SK-N-SH treated with all-trans-retinoic acid at 6 μM for 48 hours (cell line): Measurements from ENCODE around the gene GNGT2.

Experiments
- ATAC-seq: fragments of 200-7000 bp; cut with Tn5 transposase; 3 replicates; pipeline ENCODE4 v1.9.1; 2020; ENCODE audit warnings: mild to moderate bottlenecking, moderate library complexity
- GLIS3 ChIP-seq: fragments of 250-450 bp; sonication (Bioruptor Pico); IDR thresholded peaks from 2 replicates; pipeline ENCODE4 v1.5.0; 2020; ENCODE audit warnings: mild to moderate bottlenecking, moderate library complexity
- PATZ1 ChIP-seq: fragments of 250-450 bp; sonication (Bioruptor Pico); IDR thresholded peaks from 2 replicates; pipeline ENCODE4 v1.8.0; 2020; ENCODE audit warnings: mild to moderate bottlenecking, moderate library complexity, borderline replicate concordance
- PPARA ChIP-seq: fragments of 250-450 bp; sonication (Bioruptor Pico); IDR thresholded peaks from 2 replicates; pipeline ENCODE4 v1.5.0; 2020; ENCODE audit warnings: mild to moderate bottlenecking, borderline replicate concordance
- RARB ChIP-seq: fragments of 250-450 bp; sonication (Bioruptor Pico); IDR thresholded peaks from 2 replicates; pipeline ENCODE4 v1.8.0; 2021; ENCODE audit warnings: mild to moderate bottlenecking, moderate library complexity
- ZFP3 ChIP-seq: fragments of 250-450 bp; sonication (Bioruptor Pico); IDR thresholded peaks from 2 replicates; pipeline ENCODE4 v1.5.0; 2020; ENCODE audit warnings: mild to moderate bottlenecking, moderate library complexity
- ZFP30 ChIP-seq: fragments of 450-650 bp; formaldehyde crosslinking; IDR thresholded peaks from 2 replicates; pipeline ENCODE4 v1.5.0; 2022; ENCODE audit warnings: mild to moderate bottlenecking, moderate library complexity
- ZNF70 ChIP-seq: fragments of 450-650 bp; formaldehyde crosslinking; IDR thresholded peaks from 2 replicates; pipeline ENCODE4 v1.5.0; 2020; ENCODE audit warnings: mild to moderate bottlenecking, moderate library complexity
- TF ChIP-seq, protein P1 (sequence below): fragments of 250-450 bp; sonication (Bioruptor Pico); IDR thresholded peaks from 2 replicates; pipeline ENCODE4 v1.5.1; 2021; ENCODE audit warnings: mild to moderate bottlenecking, moderate library complexity

The GNGT2 gene

DNA sequence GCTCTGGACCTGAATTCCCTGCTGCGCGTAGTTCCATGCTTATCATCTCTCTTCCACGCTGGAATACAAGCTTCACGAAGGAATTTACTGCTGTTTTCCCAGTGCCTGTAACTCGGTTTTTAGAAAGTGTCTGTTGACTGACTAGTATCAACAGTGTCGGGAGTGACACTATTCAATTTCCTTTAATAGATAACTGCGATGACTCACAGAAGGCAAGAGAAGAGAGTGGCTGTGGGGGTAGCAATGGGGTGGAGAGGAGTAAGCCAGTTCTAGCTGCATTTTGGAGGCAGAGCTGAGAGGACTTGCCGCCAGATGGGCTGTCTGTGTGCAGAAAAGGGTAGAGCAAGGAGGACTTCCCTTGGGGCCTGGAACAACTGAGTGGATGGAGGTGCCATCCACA, 52.6 kb downstream of the GNGT2 start:
- ATAC-seq, result no peak; the same call in 2 of the 3 replicates

DNA sequence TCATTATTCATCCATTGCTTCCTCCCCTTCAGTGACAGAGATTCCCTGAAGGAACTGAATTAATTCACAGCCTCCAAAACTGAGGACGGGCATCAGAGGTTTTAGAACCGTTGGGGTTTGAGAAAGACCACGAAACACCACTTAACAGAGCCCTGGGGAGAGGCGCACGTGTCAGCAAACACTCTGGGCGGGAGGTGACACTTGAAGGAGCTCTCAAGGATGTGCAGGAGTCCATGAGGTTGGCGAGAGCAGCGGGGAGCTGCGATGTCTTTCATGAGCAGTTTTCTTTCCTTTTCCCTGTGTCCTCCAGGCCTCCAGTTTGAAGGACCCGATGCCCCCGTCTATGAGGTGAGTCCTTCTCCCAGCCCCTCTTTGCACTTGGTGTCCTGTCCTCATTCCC, 54.1 kb downstream of the GNGT2 start:
- TF ChIP-seq ZNF70, result no peak
- no peak for ATAC-seq

More for the DNA sequence above, 52.6 kb downstream of the GNGT2 start:
- TF ChIP-seq ZNF70 (no peak), RARB (no peak), ZFP3 (CRISPR knock-in tag) (no peak), ZFP30 (CRISPR knock-in tag) (no peak), PPARA (no peak), GLIS3 (CRISPR knock-in tag) (no peak), PATZ1 (no peak)
- TF ChIP-seq, protein P1, sequence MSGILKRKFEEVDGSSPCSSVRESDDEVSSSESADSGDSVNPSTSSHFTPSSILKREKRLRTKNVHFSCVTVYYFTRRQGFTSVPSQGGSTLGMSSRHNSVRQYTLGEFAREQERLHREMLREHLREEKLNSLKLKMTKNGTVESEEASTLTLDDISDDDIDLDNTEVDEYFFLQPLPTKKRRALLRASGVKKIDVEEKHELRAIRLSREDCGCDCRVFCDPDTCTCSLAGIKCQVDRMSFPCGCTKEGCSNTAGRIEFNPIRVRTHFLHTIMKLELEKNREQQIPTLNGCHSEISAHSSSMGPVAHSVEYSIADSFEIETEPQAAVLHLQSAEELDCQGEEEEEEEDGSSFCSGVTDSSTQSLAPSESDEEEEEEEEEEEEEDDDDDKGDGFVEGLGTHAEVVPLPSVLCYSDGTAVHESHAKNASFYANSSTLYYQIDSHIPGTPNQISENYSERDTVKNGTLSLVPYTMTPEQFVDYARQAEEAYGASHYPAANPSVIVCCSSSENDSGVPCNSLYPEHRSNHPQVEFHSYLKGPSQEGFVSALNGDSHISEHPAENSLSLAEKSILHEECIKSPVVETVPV (CRISPR knock-in tag), result no peak
